Stimulated activated CD8-positive, alpha-beta memory T cell treated with anti-CD3 and anti-CD28 coated beads, Interleukin-7, amount 100 ng/mL, for 1 hour (primary cell): ENCODE results near the gene MICAL3.
"Not testable (repeated sequence)": the region's sequence is repeated elsewhere in the genome, so short reads cannot be mapped to it uniquely, and the experiment has no call there.

Source experiments
- DNase-seq, 2 donors: peaks; one replicate each; pipeline ENCODE4 v3.0.0-alpha.2; 2020; ENCODE audit warnings: low read depth in 2 of 2

The MICAL3 gene, protein sequence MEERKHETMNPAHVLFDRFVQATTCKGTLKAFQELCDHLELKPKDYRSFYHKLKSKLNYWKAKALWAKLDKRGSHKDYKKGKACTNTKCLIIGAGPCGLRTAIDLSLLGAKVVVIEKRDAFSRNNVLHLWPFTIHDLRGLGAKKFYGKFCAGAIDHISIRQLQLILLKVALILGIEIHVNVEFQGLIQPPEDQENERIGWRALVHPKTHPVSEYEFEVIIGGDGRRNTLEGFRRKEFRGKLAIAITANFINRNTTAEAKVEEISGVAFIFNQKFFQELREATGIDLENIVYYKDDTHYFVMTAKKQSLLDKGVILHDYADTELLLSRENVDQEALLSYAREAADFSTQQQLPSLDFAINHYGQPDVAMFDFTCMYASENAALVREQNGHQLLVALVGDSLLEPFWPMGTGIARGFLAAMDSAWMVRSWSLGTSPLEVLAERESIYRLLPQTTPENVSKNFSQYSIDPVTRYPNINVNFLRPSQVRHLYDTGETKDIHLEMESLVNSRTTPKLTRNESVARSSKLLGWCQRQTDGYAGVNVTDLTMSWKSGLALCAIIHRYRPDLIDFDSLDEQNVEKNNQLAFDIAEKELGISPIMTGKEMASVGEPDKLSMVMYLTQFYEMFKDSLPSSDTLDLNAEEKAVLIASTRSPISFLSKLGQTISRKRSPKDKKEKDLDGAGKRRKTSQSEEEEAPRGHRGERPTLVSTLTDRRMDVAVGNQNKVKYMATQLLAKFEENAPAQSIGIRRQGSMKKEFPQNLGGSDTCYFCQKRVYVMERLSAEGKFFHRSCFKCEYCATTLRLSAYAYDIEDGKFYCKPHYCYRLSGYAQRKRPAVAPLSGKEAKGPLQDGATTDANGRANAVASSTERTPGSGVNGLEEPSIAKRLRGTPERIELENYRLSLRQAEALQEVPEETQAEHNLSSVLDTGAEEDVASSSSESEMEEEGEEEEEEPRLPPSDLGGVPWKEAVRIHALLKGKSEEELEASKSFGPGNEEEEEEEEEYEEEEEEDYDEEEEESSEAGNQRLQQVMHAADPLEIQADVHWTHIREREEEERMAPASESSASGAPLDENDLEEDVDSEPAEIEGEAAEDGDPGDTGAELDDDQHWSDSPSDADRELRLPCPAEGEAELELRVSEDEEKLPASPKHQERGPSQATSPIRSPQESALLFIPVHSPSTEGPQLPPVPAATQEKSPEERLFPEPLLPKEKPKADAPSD (N-terminal part only)

DNA sequence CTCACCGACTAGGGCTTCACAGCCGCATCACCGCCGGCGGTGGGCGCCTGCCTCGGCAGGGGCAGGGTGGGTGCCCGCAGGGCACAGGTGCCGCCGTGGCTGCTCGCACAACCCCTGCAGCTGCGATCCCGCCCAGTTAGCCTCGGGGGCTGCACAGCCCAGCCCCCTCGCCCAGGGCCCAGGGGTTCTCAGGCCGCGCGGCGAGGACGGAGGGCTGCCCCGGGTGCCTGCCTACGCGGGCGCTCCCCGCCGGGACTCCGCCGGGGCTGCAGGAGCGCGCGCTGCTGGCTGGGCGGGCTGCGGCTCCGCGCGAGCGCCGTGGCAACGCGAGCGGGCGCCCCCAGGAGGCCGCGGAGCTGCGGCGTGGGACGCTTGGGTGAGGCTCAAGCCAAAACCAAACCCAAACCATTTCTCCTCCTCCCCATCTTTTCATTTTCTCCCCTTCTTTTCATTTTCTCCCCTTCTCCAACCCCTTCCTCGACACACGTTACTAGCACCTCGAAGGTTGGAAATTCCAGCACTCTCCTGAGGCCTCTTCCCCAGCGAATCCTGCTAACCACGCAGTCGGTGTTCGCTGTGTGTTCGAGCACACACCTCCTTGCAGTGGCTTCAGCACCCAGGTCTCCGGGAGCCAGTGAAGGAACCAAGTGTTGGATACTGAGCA lies at the start of gene MICAL3:
TSS of gene MICAL3 (minus strand) at position 286 of the 664 bp plus-strand sequence. CDS start 117,749 bp downstream, outside the sequence.
- DNase-seq: peak; percentile 4 to 23

GRCh38 chr22:18073927-18074326 lies 49.6 kb upstream of the MICAL3 start:
- not testable (repeated sequence) for DNase-seq

GRCh38 chr22:18073467-18073866 lies 49.1 kb upstream of the MICAL3 start:
- DNase-seq: no peak

DNA sequence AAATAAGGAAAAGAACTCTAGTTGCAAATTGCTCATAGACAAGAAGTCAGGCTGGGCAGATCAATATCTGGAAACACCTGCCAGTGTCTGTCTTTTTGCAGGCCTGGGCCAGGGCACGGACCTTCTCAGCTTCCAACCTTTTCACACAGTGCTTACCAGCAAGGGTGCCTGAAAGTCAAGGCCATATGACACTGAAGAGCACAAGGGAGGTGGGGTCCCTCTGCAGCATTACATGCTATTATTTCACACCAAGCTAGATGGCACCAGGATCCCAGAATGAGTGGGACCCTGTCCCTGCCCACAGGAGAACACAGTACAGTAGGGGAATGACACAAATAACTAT lies 47.6 kb upstream of the MICAL3 start:
- DNase-seq: no peak

GRCh38 chr22:18071307-18071967 lies 47.1 kb upstream of the MICAL3 start:
- DNase-seq: not testable (repeated sequence)

DNA sequence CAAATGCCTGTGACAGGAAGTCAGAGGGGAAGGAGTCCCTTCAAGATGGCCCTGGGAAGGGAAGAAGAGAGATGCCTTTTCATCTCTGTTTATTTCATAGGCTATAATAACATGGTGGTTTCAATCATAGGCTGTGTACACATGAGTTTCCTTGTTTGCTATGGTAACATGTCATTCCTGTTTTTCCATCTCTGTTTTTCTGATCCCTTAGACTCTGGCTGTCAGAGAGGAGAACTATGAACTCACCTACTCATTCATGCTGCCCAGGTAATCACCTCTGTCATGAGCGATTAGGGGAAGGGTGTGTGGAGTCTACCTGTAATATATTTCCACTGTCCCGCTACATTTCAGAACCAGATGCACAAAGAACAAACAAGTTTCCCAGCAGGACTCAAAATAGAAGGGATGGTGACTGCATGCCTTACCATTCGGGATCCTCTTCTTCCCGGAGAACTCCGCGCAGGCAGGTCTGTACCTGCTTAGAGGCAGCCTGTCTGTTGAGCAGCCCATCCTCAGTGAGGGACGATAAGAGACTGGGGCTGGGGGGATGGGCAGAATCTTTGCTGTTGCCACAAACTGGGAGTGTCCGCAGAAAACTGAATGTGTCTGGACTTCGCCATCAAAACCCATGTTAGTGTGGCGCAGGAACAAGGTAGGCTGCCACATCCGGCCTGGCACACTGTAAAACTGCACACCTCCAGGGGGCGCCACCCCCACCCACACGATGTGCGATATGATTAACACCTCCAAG lies 46.4 kb upstream of the MICAL3 start:
- no peak for DNase-seq

GRCh38 chr22:18070041-18070440 lies 45.7 kb upstream of the MICAL3 start:
- no peak for DNase-seq

DNA sequence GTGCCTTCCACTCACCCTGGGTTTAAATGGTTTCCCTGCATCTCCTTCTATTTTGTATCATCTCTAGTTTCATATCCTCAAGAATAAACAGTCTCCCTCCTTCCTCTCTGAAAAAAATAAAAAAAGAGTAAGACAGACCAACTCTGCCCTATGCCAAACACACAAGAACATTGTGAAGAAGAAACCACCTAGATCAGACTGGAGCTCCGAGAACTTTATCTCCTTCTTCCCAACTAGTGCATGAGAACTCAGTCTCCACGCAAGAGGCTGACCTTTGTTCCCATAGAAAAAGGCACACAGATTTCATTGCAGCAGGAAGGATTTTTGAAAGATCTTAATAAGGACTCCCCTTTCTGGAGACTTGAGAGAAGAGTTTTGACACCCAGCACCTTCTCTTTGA lies 44.7 kb upstream of the MICAL3 start:
- no peak for DNase-seq

GRCh38 chr22:18068381-18068988 lies 44.1 kb upstream of the MICAL3 start:
- no peak for DNase-seq

- no peak for DNase-seq
Observed at GRCh38 chr22:18067548-18068341, 43.4 kb upstream of the MICAL3 start.

DNA sequence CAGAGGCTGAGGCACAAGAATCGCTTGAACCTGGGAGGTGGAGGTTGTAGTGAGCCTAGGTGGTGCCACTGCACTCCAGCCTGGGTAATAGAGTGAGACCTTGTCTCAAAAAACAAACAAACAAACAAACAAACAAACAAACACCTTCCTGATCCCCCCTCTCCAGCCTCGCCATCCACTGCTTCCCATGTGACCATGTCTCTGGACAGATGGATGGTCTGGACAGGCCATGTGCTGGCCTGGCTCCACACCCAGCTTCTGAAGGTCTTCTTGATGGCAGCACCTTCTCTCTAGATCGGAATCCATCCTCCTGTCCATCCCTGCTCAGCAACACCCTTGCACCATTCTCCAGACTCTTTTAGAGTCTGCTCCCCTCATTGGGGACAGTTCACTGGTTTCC lies 42.8 kb upstream of the MICAL3 start:
- DNase-seq: no peak

GRCh38 chr22:18066181-18066859 lies 42.0 kb upstream of the MICAL3 start:
- DNase-seq: no peak

- DNase-seq: no peak
Observed at GRCh38 chr22:18065256-18065655, 40.9 kb upstream of the MICAL3 start.

GRCh38 chr22:18064636-18065035 lies 40.3 kb upstream of the MICAL3 start:
- no peak for DNase-seq

DNA sequence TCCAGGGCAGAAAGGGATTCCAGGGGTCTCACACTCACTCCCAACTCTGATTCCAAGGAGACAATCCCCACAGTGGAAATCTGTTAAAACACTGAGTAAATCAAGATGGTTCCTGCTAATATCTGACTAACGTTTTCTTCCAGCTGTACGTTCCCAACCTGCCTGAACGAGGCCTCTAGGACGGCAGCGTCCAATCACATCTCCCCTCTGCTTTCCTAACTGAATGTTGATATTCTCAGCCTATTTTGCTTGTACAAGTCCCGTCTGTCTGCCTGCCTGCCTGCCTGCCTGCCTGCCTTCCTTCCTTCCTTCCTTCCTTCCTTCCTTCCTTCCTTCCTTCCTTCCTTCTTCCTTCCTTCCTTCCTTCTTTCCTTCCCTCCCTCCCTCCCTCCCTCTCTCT lies 39.4 kb upstream of the MICAL3 start:
- DNase-seq: not testable (repeated sequence)

DNA sequence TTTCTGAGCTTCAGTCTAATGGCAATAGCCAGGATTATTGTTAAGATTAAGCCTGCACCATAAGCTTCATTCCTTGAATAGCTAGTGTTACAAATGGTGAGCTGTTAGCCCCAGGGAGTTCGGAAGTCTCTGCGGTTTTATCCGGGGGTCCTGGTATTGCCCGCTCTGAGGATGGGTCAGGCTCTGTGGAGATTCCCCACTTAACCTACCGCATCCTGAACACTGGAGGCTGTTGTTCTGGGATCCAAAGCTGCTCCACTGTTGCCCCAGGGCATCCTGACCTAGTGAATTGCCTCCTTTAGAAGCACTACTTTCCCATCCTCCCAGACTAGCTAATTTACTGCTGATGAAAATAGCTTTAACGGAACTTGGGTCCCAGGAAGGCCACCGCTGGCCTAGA lies 38.9 kb upstream of the MICAL3 start:
- DNase-seq: no peak

DNA sequence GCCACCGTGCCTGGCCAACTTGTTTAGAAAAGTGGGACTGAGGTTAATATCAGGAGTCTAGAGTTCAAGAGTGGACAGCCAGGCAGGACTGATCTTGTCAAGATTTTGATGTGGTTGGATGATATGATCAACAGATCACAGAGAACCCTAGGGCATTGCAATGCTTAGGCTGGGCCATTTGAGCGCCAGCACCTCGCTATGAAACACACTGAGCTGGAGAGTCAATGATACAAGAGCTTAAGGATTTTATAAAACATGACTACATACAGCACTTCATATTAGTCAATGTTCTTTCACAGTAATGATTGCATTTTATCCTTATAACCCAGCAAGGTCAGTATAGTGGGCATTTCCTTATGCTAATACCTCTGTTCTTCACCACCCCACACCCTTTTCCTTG lies 38.1 kb upstream of the MICAL3 start:
- no peak for DNase-seq
